ENCODE measurements around the gene RPUSD4. TPM values are rescaled to one million over a fixed set of nuclear protein-coding genes. Genes with fewer than 3 reads are reported as not detected.

Gene RPUSD4
- total and polyA plus RNA-seq, 9 of the 15 experiments (the other 6 are each of a cell fraction or from before 2014, with no cell fraction given), result 27.4 to 56.2 (median 44.6) TPM

- peaks cover 24% of the 10 kb centered on the region for H3K36me3 ChIP-seq (ENCODE audit: control insufficient read depth, insufficient read depth, low read length)
- H3K27me3 ChIP-seq (ENCODE audit: control insufficient read depth in 2 of 2, insufficient read depth in 2 of 2, low read length in 2 of 2), result no peaks in the 10 kb centered on the region
- POLR2A ChIA-PET, result no interaction called here
- H3K27ac ChIP-seq (ENCODE audit: extremely low read depth, low read depth, low read length), result no peak overlapping the region
- no peak for DNase-seq (ENCODE audit: extremely low read depth in 1 of 4, low spot score in 3 of 4)
- no peak for ATAC-seq
- 88% methylated on average over 4 of the region's 4 CpGs for WGBS (ENCODE audit: insufficient coverage, low coverage, missing lambda C conversion rate)
- H3K79me2 ChIP-seq (ENCODE audit: control insufficient read depth, insufficient read depth, low read length), result 0 out of 3 replicates have a peak, but pooled peaks cover 2% of the 10 kb centered on the region
- no peak overlapping the region for H3K9ac ChIP-seq (ENCODE audit: insufficient read depth in 1 of 2, low read depth in 2 of 2, low read length in 2 of 2)
- BruUV-seq (replicated peaks), result no TSS peak
- H3K4me2 ChIP-seq (ENCODE audit: insufficient read depth, low read length), result no peak overlapping the region
- TF ChIP-seq ZNF407 (IDR thresholded peaks at IDR 0.05; ENCODE audit: low read depth) (no peak), HDAC6 (IDR thresholded peaks at IDR 0.05; ENCODE audit: low read depth, low read length) (no peak), MTA3 (IDR thresholded peaks at IDR 0.05; ENCODE audit: borderline replicate concordance) (no peak)
- in situ Hi-C loops (cut with MboI), result no loop called here
- no peaks in the 10 kb centered on the region for H3K9me1 ChIP-seq (ENCODE audit: control insufficient read depth, insufficient read depth, low read length)
- no peaks in the 10 kb centered on the region for H3K4me1 ChIP-seq (replicated peaks in 1 of 2; ENCODE audit: control insufficient read depth in 2 of 2, insufficient read depth in 2 of 2, low read length in 2 of 2)
- H3K9me3 ChIP-seq (replicated peaks; ENCODE audit: control insufficient read depth, insufficient read depth, low read depth, low read length), result no peaks in the 10 kb centered on the region
- no peak overlapping the region for H3K4me3 ChIP-seq
- no peak for FAIRE-seq
- no peaks in the 10 kb centered on the region for H4K20me1 ChIP-seq (replicated peaks; ENCODE audit: control insufficient read depth, insufficient read depth, low read length)
- no peak overlapping the region for H2AFZ ChIP-seq (ENCODE audit: low read depth, low read length)
- intact Hi-C loops (cut with micrococcal nuclease), result no loop called here
- CTCF ChIA-PET (ENCODE audit: low intra/inter-chr PET ratio), result no interaction called here
These were observed 21.9 kb upstream of the RPUSD4 start for GRCh38 chr11:126233391-126233790.

All from K562 (cell line).